GM19023 (cell line): ENCODE results near the gene AFMID.

Source experiments
- ATAC-seq: cut with Tn5 transposase; IDR thresholded peaks from one replicate; pipeline ENCODE4 v1.9.1; 2021; ENCODE audit warnings: mild to moderate bottlenecking, moderate library complexity; ENCODE audit not compliant: unreplicated experiment

The AFMID gene

DNA sequence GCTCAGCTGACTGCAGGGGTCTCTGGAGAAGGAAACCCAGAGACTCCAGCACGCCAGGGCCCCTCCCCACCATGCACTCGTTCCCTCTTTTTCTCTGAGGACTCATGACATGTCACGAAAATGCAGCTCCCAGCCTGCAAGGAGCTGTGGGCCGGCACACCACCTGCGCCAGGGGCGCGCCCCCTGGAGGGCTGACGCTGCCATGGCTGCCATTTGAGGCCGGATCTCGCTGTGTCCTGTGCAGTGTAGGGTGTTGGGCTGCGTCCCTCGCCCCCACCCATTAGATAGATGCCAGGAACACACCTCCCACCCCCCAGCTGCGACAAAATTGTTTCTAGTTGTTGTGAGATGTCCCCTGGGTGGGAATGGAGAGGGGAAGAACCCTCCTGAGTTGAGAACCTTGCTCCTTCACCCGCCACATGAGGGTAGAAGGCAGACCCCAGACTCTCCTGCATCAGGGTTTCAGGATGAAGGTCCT lies 10.6 kb upstream of the AFMID start:
- ATAC-seq = no peak

GRCh38 chr17:78179372-78179771 lies 7.8 kb upstream of the AFMID start:
- no peak for ATAC-seq

DNA sequence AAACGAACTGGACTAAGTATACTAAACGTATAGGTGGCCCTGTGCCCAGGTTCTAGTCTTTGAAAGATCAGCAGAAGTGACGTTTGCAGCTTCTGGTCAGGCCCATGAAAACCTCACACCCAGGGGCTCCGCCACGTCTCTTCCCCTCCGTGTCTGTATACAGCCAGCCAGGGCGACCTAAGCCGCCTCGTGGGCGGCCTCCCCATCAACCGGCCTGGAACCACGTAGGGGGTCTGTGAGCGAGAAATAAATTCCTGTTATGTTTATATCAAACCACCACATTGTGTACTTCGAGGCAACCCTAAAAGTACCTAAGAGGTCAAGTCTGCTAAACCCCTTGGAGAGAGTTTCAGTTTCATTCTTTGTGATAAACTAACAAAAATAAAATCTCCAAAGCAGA lies 7.1 kb upstream of the AFMID start:
- no peak for ATAC-seq

DNA sequence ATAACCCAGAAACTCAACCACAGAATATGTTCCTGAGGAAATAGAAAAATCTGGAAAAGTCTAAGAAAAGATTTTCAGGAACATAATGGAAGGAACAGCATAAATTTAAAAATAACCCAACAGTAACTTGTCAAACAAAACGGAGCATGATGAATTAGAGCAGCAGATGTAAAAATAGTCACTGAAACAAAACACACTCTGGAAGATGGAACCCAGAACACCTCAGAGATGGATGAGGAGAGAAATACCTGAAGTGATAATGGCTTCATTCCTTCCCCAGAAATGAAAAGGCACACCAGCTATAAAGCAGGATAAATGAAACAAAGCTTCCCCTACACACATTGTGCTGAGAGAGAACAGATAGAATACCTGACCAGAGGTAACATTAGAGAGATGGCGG lies 6.7 kb upstream of the AFMID start:
- no peak for ATAC-seq

DNA sequence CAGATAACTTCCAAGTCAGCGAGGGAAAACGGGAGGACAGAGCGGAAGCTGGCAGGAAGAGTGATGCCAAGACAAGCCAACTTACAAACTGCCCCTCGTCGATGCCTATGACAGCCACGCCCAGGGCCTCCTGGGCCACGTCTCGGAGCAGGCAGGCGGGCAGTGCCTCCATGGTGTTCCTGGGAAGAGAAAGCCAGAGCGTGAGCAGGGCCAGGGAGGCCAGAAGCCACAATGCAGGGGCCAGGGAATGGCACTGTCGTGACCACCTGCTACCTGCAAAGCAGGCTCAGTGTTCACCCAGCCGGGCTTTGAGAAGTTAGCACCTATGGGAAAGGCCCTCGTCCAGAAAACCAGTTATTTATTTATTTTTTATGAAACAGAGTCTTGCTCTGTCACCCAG lies 4.7 kb upstream of the AFMID start:
- ATAC-seq = no peak

GRCh38 chr17:78183916-78184315 lies 3.2 kb upstream of the AFMID start:
- ATAC-seq = no peak

- ATAC-seq = no peak
These were observed 2.8 kb upstream of the AFMID start for GRCh38 chr17:78184351-78184750.

DNA sequence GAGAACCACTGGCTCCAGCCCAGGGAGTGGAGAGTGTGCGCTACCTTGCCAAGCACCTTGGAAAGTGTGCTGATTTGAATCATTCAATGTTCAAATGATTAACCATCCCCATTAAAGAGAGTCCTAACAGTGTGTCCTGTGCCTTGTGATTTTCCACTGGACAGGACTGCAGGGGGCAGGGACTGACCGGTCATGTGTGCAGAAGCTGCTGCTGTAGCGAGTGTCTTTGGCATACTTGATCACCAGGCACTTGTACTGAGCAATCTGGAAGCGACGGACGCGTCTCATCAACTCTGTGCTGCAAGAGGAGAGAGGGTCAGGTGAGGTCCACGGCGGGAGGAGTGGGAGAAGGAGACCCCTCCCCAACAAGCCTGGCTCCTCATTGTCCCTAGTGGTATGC lies 2.3 kb upstream of the AFMID start:
- no peak for ATAC-seq

- ATAC-seq = no peak
These were observed 1.0 kb upstream of the AFMID start for GRCh38 chr17:78185981-78186691.

- no peak for ATAC-seq
These were observed 9.6 kb downstream of the AFMID start for GRCh38 chr17:78196716-78197115.

DNA sequence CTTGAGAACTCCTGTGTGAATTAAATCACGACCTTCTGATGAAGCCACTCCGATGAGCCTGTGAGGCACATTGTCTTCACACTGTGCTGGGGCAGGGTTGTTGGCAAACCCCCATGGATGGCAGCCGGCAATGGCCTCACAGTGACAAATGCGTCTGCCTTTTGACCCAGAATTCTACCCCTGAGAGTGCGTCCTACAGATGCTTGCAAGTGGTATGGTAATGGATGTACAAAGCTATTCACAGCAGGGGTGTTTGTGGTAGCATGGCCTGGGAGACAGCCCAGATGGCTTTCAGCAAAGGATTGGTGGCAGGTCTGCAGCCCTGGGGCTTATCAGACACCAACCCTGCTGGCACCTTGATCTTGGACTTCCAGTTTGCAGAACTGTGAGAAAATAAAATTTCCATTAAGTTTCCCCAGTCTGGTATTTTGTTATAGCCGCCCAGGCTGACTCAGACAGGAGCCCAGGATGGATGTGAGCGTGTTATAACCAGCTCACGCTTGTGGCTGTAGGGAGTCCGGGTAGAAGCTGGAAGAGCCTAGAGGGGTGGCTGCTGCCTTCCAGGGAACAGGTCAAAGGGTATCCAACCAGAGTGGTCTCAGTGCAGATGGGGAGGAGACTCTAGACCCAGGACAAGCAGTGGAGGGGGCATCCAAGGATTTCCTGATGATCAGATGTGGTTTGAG lies 10.1 kb downstream of the AFMID start:
- no peak for ATAC-seq

- ATAC-seq = no peak
These were observed 13.3 kb downstream of the AFMID start for GRCh38 chr17:78200451-78200850.

GRCh38 chr17:78202666-78203065 lies 15.5 kb downstream of the AFMID start:
- no peak for ATAC-seq

GRCh38 chr17:78204387-78205123 lies 17.4 kb downstream of the AFMID start:
- no peak for ATAC-seq

DNA sequence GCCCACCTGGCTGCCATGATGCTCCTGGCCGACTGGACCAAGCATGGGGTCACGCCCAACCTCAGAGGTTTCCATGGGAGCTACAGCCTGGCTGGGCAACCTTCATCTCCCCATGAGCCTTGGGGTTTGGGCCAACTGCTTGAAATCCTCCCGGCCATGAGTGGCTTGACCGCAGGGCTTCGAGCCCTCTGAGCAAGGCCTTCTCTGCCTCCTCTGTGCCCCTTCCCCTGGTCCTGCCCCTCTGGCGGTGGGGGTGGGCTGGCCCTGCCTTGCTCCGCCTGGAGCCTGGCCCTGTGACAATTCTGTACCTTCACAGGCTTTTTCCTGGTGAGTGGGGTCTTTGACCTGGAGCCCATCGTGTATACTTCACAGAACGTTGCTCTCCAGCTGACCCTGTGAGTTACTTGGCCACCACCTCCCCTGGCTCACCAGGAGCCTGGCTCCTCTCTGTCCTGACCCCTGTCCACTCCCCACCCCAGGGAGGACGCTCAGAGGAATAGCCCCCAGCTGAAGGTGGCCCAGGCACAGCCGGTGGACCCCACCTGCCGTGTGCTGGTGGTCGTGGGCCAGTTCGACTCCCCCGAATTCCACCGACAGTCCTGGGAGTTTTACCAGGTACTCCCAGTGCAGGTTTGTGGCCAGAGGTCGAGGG lies 18.1 kb downstream of the AFMID start:
- ATAC-seq = no peak

GRCh38 chr17:78206298-78206697 lies 19.1 kb downstream of the AFMID start:
- ATAC-seq = no peak

DNA sequence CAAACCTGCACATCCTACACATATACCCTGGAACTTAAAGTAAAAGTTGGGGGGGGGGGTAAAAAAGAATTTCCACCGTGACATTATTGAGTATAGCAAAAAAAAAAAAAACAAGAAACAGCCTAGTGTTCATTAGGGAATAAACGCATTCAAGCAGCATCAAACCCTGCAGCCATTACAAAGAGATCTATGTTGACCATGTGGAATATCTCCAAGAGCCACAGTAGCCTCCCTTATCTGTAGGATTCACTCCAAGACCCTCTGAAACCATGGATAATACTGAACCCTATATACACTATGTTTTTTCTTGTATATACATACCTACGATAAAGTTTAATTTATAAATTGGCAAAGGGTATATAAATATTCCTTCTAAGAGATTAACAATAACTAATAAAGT lies 21.3 kb downstream of the AFMID start:
- ATAC-seq = no peak

DNA sequence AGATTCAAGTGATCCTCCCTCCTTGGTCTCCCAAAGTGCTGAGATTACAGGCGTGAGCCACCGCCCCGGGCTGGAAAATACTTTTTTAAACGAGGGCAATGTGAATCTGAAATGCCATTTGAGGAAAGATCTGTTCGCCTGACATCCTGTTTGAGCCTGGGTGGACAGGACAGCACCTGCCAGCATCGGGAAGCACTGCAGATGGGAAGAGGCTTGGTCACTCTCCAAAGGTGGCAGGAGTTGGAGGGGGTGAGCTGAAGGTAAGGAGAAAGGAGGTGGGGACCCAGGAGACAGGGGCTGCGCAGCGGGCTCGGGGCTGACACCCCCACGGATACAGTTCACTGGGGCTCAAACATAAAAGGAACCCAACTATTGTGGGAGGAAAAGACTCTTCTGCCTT lies 22.9 kb downstream of the AFMID start:
- no peak for ATAC-seq

DNA sequence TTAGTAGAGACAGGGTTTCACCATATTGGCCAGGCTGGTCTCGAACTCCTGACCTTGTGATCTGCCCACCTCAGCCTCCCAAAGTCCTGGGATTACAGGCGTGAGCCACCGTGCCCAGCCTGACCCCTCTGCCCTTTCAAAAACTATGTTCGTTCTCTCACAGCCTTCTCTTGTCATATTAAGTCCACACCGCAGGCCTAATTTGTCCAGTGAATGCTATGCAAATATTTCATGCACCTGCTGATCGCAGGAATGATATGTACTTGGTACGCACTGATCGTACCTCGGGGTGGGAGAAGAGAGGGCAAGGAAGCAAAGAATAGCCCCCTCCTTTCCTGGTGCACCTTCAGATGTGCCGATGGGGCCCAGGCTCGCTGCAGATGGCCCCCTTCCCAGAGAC lies 23.9 kb downstream of the AFMID start:
- ATAC-seq = no peak

DNA sequence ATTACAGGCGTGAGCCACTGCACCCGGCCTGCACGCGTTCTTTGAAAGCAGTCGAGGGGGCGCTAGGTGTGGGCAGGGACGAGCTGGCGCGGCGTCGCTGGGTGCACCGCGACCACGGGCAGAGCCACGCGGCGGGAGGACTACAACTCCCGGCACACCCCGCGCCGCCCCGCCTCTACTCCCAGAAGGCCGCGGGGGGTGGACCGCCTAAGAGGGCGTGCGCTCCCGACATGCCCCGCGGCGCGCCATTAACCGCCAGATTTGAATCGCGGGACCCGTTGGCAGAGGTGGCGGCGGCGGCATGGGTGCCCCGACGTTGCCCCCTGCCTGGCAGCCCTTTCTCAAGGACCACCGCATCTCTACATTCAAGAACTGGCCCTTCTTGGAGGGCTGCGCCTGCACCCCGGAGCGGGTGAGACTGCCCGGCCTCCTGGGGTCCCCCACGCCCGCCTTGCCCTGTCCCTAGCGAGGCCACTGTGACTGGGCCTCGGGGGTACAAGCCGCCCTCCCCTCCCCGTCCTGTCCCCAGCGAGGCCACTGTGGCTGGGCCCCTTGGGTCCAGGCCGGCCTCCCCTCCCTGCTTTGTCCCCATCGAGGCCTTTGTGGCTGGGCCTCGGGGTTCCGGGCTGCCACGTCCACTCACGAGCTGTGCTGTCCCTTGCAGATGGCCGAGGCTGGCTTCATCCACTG lies 27.0 kb downstream of the AFMID start, which contains the start of gene BIRC5:
BIRC5 (plus strand) TSS at position 238 of the 690 bp plus-strand sequence; CDS start at position 302, 64 bp downstream.
- peak; percentile 78 for ATAC-seq

DNA sequence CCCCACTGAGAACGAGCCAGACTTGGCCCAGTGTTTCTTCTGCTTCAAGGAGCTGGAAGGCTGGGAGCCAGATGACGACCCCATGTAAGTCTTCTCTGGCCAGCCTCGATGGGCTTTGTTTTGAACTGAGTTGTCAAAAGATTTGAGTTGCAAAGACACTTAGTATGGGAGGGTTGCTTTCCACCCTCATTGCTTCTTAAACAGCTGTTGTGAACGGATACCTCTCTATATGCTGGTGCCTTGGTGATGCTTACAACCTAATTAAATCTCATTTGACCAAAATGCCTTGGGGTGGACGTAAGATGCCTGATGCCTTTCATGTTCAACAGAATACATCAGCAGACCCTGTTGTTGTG lies 27.5 kb downstream of the AFMID start:
- no peak for ATAC-seq
